B cell (primary cell): Measurements from ENCODE around the gene TLE3. TPM values are rescaled to one million over a fixed set of nuclear protein-coding genes. Genes with fewer than 3 reads are reported as not detected.

Source experiments
- ATAC-seq: fragments of 200-7000 bp; cut with Tn5 transposase; one replicate; pipeline ENCODE4 v1.10.0; 2021; ENCODE audit warnings: low read depth, mild to moderate bottlenecking, moderate number of reproducible peaks, moderate library complexity
- CTCF ChIA-PET: fragments of 350-600 bp; sonication (Branson Sonifier 250); formaldehyde crosslinking; loops from one replicate; lab custom pipeline; 2021; ENCODE audit warnings: antibody characterized with exemption, inconsistent platforms; lab: Charles Lee
- POLR2A ChIA-PET: fragments of 350-600 bp; sonication (Branson Sonifier 250); formaldehyde crosslinking; loops from one replicate; lab custom pipeline; 2021; ENCODE audit warnings: antibody characterized with exemption; lab: Charles Lee
- DNase-seq: peaks from one replicate; pipeline ENCODE4 v3.0.0; 2013
- H2AFZ ChIP-seq: 2 replicates; pipeline ENCODE4 v1.6.1; 2012; ENCODE audit warnings: mild to moderate bottlenecking, low read depth, low read length; ENCODE audit not compliant: insufficient read depth, poor library complexity, severe bottlenecking
- H3K27ac ChIP-seq, 2 donors: 1 replicate in 1 of 2; 2 replicates in 1 of 2; pipeline ENCODE4 v1.5.1; 2012 to 2013; ENCODE audit warnings: low read length in 2 of 2, mild to moderate bottlenecking in 2 of 2, moderate library complexity in 1 of 2
- H3K27me3 ChIP-seq, 4 experiments: fragments of 200-600 bp in 1 of 4; sonication (generic) in 1 of 4; replicated peaks in 1 of 4; 1 replicate in 2 of 4; 2 replicates in 2 of 4; pipeline versions ENCODE4 v1.6.1 to v1.7.0; 2013 to 2016; ENCODE audit warnings: low read length in 3 of 4, mild to moderate bottlenecking in 2 of 4, mixed read lengths in 1 of 4, moderate library complexity in 1 of 4; ENCODE audit not compliant: insufficient read depth in 4 of 4, control insufficient read depth in 3 of 4; ENCODE audit errors: control extremely low read depth in 1 of 4
- H3K36me3 ChIP-seq, 2 experiments: replicated peaks in 1 of 2; 1 replicate in 1 of 2; 2 replicates in 1 of 2; pipeline versions ENCODE4 v1.6.1 to v1.7.1; 2013; ENCODE audit warnings: low read length in 1 of 2; ENCODE audit not compliant: insufficient read depth in 2 of 2, control insufficient read depth in 1 of 2; ENCODE audit errors: control extremely low read depth in 1 of 2, extremely low read depth in 1 of 2
- H3K4me1 ChIP-seq, 2 donors: fragments of 200-600 bp in 1 of 2; sonication (generic) in 1 of 2; 1 replicate in 1 of 2; 2 replicates in 1 of 2; pipeline versions ENCODE4 v1.5.1 to v1.6.1; 2013 to 2017; ENCODE audit warnings: low read length in 2 of 2; ENCODE audit not compliant: control insufficient read depth in 2 of 2, insufficient read depth in 2 of 2
- H3K4me2 ChIP-seq: replicated peaks from 2 replicates; pipeline ENCODE3; 2012; ENCODE audit warnings: mild to moderate bottlenecking, low read depth, low read length; ENCODE audit not compliant: poor library complexity, severe bottlenecking
- H3K4me3 ChIP-seq, 5 experiments: fragments of 200-600 bp in 1 of 5; sonication (generic) in 1 of 5; 1 replicate in 3 of 5; 2 replicates in 2 of 5; pipeline versions ENCODE4 v1.5.1 to v1.7.0; 2011 to 2016; ENCODE audit warnings: low read length in 4 of 5, mild to moderate bottlenecking in 4 of 5, low read depth in 2 of 5, control low read depth in 1 of 5, moderate library complexity in 1 of 5; ENCODE audit not compliant: insufficient read depth in 1 of 5; ENCODE audit errors: control extremely low read depth in 1 of 5, extremely low read depth in 1 of 5
- H3K79me2 ChIP-seq: fragments of 200-600 bp; sonication (generic); one replicate; pipeline ENCODE4 v1.6.0; 2016; ENCODE audit warnings: low read length; ENCODE audit not compliant: control insufficient read depth, insufficient read depth
- H3K9ac ChIP-seq: fragments of 200-600 bp; sonication (generic); 2 replicates; pipeline ENCODE4 v1.6.1; 2017; ENCODE audit warnings: mild to moderate bottlenecking, low read length, moderate library complexity
- H3K9me3 ChIP-seq, 3 donors: one replicate each; pipeline versions ENCODE4 v1.6.1 to v1.7.1; 2013; ENCODE audit warnings: low read length in 2 of 3; ENCODE audit not compliant: control insufficient read depth in 2 of 3, insufficient read depth in 1 of 3; ENCODE audit errors: control extremely low read depth in 1 of 3
- H4K20me1 ChIP-seq: 2 replicates; pipeline ENCODE4 v1.6.0; 2012; ENCODE audit warnings: mild to moderate bottlenecking, low read length; ENCODE audit not compliant: insufficient read depth, control insufficient read depth, poor library complexity, severe bottlenecking
- H3K27ac Mint-ChIP-seq: one replicate; pipeline ENCODE4 v1.8.0; 2021; ENCODE audit warnings: mixed read lengths
- H3K27me3 Mint-ChIP-seq: one replicate; pipeline ENCODE4 v1.8.0; 2021; ENCODE audit warnings: mixed read lengths
- H3K4me1 Mint-ChIP-seq: one replicate; pipeline ENCODE4 v1.8.0; 2021; ENCODE audit warnings: mixed read lengths
- H3K4me3 Mint-ChIP-seq: one replicate; pipeline ENCODE4 v1.8.0; 2021; ENCODE audit warnings: mixed read lengths
- H3K9me3 Mint-ChIP-seq: one replicate; pipeline ENCODE4 v1.8.0; 2022; ENCODE audit warnings: mixed read lengths; ENCODE audit not compliant: insufficient read depth
- CTCF ChIP-seq: fragments of 200-600 bp; IDR thresholded peaks from one replicate; pipeline ENCODE4 v1.8.0; 2022; ENCODE audit warnings: antibody characterized with exemption, mild to moderate bottlenecking
- EZH2 ChIP-seq: IDR thresholded peaks from 2 replicates; pipeline ENCODE4 v1.6.1; 2012; ENCODE audit warnings: borderline replicate concordance, low read depth, mild to moderate bottlenecking, moderate library complexity, low read length; ENCODE audit not compliant: insufficient read depth, poor library complexity, severe bottlenecking
- WGBS: methylation state at CpG from one replicate; pipeline ENCODE4 v1.1.5; 2013; ENCODE audit warnings: missing lambda C conversion rate; ENCODE audit not compliant: insufficient coverage; 5-methylcytosine and 5-hydroxymethylcytosine counted together
- intact Hi-C: fragments of 100-400 bp; cut with micrococcal nuclease; formaldehyde crosslinking; loops from one replicate; pipeline ENCODE4 v1.10.0; 2022
- polyA plus RNA-seq: library from polyadenylated mRNA; depleted of rRNA; stranded (reverse); fragments of >200 nt; gene quantifications from 2 replicates; pipeline ENCODE4 v1.2.3, GENCODE V29; 2012
- total RNA-seq, 2 donors: library from RNA; stranded (reverse); fragments of 120-200 nt in 1 of 2; gene quantifications; 1 replicate in 1 of 2; 2 replicates in 1 of 2; pipeline versions ENCODE4 v1.2.3 to v1.2.4, GENCODE V29; 2013 to 2022

The TLE3 gene
- total and polyA plus RNA-seq, 2 donors (not counting 1 experiment from before 2014, with no cell fraction given): 187 to 278 TPM

GRCh38 chr15:70092464-70093027 is 5.2 kb downstream of the TLE3 start:
- intact Hi-C loops: no loop called here
- Mint-ChIP-seq H3K27ac (no peak overlapping the region), H3K9me3 (no peaks in the 10 kb centered on the region), H3K27me3 (no peaks in the 10 kb centered on the region), H3K4me3 (peak overlapping the region; percentile 12), H3K4me1 (peaks cover 72% of the 10 kb centered on the region)
- peak overlapping the region; percentile 50 for H3K4me2 ChIP-seq
- ChIA-PET CTCF (interaction anchor here (1.0 to 2.4 kb wide), 2 partner anchors 365 to 374 kb away, joined by 3 to 6 read pairs; no protein-coding TSS in a partner anchor), POLR2A (interaction anchor here (0.6 to 1.0 kb wide), 5 partner anchors 9 to 415 kb away, joined by 3 to 8 read pairs (median 4); no protein-coding TSS in a partner anchor)
- peaks cover 40 to 64% of the 10 kb centered on the region in 2 donors for H3K4me1 ChIP-seq
- no peaks in the 10 kb centered on the region for H3K9me3 ChIP-seq
- no peak overlapping the region for H2AFZ ChIP-seq
- ATAC-seq (no peak), DNase-seq (no peak)
- 98% methylated on average over 5 of the region's 6 CpGs for WGBS
- H4K20me1 ChIP-seq: peaks cover 84% of the 10 kb centered on the region
- H3K9ac ChIP-seq: no peak overlapping the region
- peaks cover 0 to 63% of the 10 kb centered on the region in 2 experiments for H3K36me3 ChIP-seq
- no peak overlapping the region for H3K27ac ChIP-seq
- peaks cover 89% of the 10 kb centered on the region for H3K79me2 ChIP-seq
- no peak overlapping the region for H3K4me3 ChIP-seq
- TF ChIP-seq CTCF: no peak
- TF ChIP-seq EZH2: no peak
- no peaks in the 10 kb centered on the region for H3K27me3 ChIP-seq
